Lower lobe of right lung (tissue), 2 donors: ENCODE data around the gene TRAPPC6A. TPM values are rescaled to one million over a fixed set of nuclear protein-coding genes. Genes with fewer than 3 reads are reported as not detected.
"Not testable (repeated sequence)": the region's sequence is repeated elsewhere in the genome, so short reads cannot be mapped to it uniquely, and the experiment has no call there.

ENCODE experiments used
- ATAC-seq, 2 donors: fragments of 200-7000 bp; cut with Tn5 transposase; one replicate each; pipeline ENCODE4 v1.9.1; 2020 to 2022; ENCODE audit warnings: mild to moderate bottlenecking in 2 of 2, moderate library complexity in 2 of 2
- DNase-seq: peaks from one replicate; pipeline ENCODE4 v3.0.0-alpha.2; 2020
- H3K27ac ChIP-seq: fragments of 200-600 bp; one replicate; pipeline ENCODE4 v1.8.0; 2022
- H3K27me3 ChIP-seq: fragments of 200-600 bp; one replicate; pipeline ENCODE4 v1.8.0; 2022; ENCODE audit warnings: low read depth
- H3K36me3 ChIP-seq: fragments of 200-600 bp; one replicate; pipeline ENCODE4 v1.8.0; 2022; ENCODE audit warnings: mild to moderate bottlenecking
- H3K4me1 ChIP-seq: fragments of 200-600 bp; one replicate; pipeline ENCODE4 v1.8.0; 2022
- H3K4me3 ChIP-seq: fragments of 200-600 bp; one replicate; pipeline ENCODE4 v1.8.0; 2022; ENCODE audit warnings: mild to moderate bottlenecking
- H3K9me3 ChIP-seq: fragments of 200-600 bp; one replicate; pipeline ENCODE4 v1.8.0; 2022
- CTCF ChIP-seq: fragments of 200-600 bp; IDR thresholded peaks from one replicate; pipeline ENCODE4 v1.8.0; 2022; ENCODE audit warnings: antibody characterized with exemption, mild to moderate bottlenecking
- intact Hi-C: fragments of 100-400 bp; cut with DNase I; formaldehyde crosslinking; loops from one replicate; pipeline ENCODE4 v1.11.0; 2022
- total RNA-seq: library from RNA; stranded (reverse); fragmentation: NEBNext Ultra II Directional; extraction: Animal tissue kit (Norgen Biotek cat#: 25700); gene quantifications from one replicate; pipeline ENCODE4 v1.2.1, GENCODE V29; 2021
- donor health status: DM: no; HTN: yes; CAD: no; lungs with severe emphysema.

The TRAPPC6A gene
- total RNA-seq, 1 donor from 2014 or later: 18.4 TPM

GRCh38 chr19:45122832-45123231 is 55.2 kb downstream of the TRAPPC6A start:
- no peak overlapping the region for H3K27ac ChIP-seq
- peaks cover 13% of the 10 kb centered on the region for H3K36me3 ChIP-seq
- intact Hi-C loops: no loop called here
- no peak for ATAC-seq
- H3K9me3 ChIP-seq: no peaks in the 10 kb centered on the region
- H3K4me1 ChIP-seq: peaks cover 19% of the 10 kb centered on the region
- DNase-seq: no peak
- TF ChIP-seq CTCF: no peak
- H3K27me3 ChIP-seq: no peaks in the 10 kb centered on the region
- no peak overlapping the region for H3K4me3 ChIP-seq

DNA sequence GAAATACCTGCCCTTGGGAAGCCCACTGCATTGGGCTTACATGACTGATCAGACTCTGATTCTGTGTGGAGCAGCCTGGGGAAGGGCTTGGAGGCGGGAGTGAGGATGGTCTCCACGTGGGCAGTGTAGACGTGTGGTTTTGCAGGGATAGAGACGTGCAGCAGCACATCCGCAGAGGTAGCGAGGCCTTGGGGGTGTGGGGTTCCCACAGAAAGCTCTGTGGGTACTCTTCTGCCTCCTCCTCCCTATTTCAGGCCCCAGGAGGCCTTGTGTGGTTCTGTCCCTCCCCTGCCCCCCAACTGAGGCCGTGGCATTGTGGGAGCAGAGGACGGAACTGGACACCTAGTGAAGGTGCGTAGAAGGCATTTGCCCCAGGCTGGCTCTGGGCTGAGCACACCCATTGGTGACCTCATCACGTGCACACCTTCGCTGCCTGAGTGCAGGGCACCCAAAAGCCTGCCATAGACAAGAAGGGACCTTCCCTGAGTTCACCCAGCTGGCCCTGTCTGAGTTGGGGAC is 56.2 kb downstream of the TRAPPC6A start:
- H3K9me3 ChIP-seq: no peaks in the 10 kb centered on the region
- H3K36me3 ChIP-seq: peaks cover 4% of the 10 kb centered on the region
- intact Hi-C loops: no loop called here
- no peak for ATAC-seq
- TF ChIP-seq CTCF: no peak
- no peaks in the 10 kb centered on the region for H3K27me3 ChIP-seq
- H3K4me1 ChIP-seq: peaks cover 29% of the 10 kb centered on the region
- H3K27ac ChIP-seq: no peak overlapping the region
- DNase-seq: no peak
- no peak overlapping the region for H3K4me3 ChIP-seq

GRCh38 chr19:45119582-45119981 is 58.5 kb downstream of the TRAPPC6A start:
- H3K9me3 ChIP-seq: no peaks in the 10 kb centered on the region
- no peak overlapping the region for H3K27ac ChIP-seq
- H3K27me3 ChIP-seq: no peaks in the 10 kb centered on the region
- ATAC-seq (no peak), DNase-seq (no peak)
- no peaks in the 10 kb centered on the region for H3K36me3 ChIP-seq
- intact Hi-C loops: no loop called here
- no peak for TF ChIP-seq CTCF
- peaks cover 35% of the 10 kb centered on the region for H3K4me1 ChIP-seq
- H3K4me3 ChIP-seq: no peak overlapping the region

DNA sequence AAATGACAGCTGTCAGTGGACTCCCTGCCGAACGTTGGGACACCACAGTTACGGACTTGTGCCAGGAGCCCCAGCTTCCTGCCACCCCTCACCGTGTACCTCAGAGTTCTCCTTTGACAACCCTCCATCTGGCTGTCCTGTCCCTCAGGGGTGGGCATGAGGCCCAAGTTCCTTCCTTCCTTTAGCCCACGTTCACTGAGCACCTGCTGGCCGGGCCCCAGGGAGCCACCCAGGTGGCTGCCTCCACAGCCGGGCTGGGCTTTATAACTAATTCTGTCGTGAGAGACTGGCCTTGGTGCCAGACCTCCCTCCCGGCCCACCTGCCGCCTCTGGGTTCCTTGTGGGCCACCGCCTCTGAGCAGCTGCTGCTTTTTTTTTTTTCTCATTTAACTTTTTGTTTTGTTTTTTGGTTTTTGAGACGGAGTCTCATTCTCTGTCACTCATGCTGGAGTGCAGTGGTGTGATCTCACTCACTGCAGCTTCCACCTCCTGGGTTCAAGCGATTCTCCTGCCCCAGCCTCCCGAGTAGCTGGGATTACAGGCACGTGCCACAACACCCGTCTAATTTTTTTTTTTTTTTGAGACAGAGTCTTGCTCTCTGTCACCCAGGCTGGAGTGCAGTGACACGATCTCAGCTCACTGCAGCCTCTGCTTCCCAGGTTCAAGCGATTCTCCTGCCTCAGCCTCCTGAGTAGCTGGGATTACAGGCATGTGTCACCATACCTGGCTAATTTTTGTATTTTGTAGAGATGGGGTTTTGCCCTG is 59.3 kb downstream of the TRAPPC6A start:
- peaks cover 42% of the 10 kb centered on the region for H3K4me1 ChIP-seq
- H3K9me3 ChIP-seq, H3K27me3 ChIP-seq, ATAC-seq, intact Hi-C loops, DNase-seq, H3K36me3 ChIP-seq, H3K4me3 ChIP-seq, H3K27ac ChIP-seq: not testable (repeated sequence)

DNA sequence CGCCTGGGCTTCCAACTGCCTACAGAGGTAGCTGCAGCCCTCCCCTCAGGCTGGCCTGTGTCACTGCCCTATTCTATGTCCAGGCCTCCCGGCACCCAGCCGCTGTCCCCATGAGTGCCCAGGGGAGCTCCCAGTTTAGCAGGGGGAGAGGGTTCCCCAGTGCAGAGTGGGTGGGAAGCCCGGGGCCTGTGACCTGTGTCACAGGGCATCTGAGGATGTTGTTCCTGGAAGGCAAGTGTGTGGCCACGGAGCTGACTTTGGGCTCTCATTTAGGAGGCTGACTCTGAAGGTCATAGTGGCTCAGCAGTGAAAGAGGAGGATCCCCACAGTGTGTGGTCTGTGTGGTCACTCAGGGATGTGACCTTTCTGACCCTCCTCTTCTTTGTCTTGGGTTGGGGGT is 59.9 kb downstream of the TRAPPC6A start:
- no peaks in the 10 kb centered on the region for H3K36me3 ChIP-seq
- H3K4me1 ChIP-seq: peaks cover 49% of the 10 kb centered on the region
- no peak for ATAC-seq
- TF ChIP-seq CTCF: no peak
- no peaks in the 10 kb centered on the region for H3K9me3 ChIP-seq
- H3K27ac ChIP-seq: no peak overlapping the region
- intact Hi-C loops: no loop called here
- no peak overlapping the region for H3K4me3 ChIP-seq
- no peaks in the 10 kb centered on the region for H3K27me3 ChIP-seq
- DNase-seq: no peak

DNA sequence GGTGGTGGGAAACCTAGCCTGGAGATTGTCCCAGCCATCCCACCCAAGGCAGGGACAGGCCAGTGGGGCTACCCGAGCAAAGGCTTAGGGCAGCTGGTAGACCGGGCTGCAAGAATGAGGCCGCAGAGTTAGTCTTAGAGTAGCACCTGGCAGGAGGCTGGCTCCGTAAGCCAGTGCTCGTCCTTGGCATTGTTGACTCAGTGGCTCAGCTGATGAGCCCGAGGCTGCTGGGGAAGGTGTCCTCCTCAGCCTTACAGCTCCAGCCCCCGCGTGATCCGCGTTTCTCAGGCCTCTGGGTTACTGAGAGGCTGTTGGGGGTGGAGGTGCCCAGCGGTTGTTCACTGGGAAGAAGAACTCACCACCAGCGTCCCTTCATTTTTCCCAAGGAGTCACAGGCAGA is 60.4 kb downstream of the TRAPPC6A start:
- Histone ChIP-seq H3K4me3 (no peak overlapping the region), H3K27ac (no peak overlapping the region), H3K27me3 (no peaks in the 10 kb centered on the region), H3K4me1 (peaks cover 53% of the 10 kb centered on the region), H3K36me3 (no peaks in the 10 kb centered on the region), H3K9me3 (no peaks in the 10 kb centered on the region)
- no peak for TF ChIP-seq CTCF
- ATAC-seq (no peak), DNase-seq (no peak)
- intact Hi-C loops: no loop called here
